NCI-H1105 (cell line): Measurements from ENCODE around the gene GPRC5B.

Source experiments
- DNase-seq: peaks from one replicate; lab custom pipeline; 2025; lab: John Stamatoyannopoulos, UW

Gene GPRC5B

DNA sequence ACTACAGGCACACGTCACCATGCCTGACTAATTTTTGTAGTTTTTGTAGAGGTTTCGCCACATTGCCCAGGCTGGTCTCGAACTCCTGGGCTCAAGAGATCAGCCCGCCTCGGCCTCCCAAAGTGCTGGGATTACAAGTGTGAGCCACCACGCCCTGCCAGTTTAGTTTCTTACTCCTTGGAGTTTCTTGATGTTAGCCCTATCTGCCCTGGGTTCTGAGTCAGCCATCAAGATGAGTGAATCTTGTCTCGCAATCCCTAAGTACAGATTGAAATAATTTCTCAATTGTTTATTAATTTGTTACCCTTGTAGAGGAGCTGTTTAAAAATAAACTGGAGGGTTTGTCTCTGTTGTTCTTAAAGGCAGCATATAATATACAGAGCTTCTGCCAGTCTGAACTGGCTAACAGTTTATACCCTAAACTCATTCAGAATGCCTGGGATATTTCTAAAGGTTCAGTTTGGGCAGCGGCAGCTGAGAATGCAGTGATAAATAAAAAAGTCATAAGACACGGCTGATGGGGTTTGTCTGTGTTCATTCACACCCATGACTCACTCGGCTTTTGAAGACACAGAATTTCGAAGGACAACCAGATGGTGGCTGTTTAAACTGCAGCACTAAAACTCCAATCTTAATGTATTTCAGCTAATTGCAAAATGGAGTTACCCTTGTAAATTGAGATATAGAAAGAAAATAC lies 39.6 kb downstream of the GPRC5B start:
- DNase-seq: no peak

DNA sequence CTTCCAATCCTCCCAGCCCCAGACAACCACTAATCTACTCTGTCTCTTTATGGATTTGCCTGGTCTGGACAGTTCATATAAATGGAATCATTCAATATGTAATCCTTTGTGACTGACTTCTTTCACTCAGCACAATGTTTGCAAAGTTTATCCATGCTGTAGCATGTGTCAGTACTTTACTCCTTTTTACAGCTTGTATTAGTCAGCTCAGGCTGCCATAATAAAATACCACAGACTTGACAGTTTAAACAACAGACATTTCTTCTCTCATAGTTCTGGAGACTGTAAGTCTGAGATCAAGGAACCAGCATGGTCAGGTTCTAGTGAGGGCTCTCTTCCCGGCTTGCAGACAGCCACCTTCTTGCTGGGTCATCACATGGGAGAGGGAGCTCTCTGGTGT lies 41.3 kb downstream of the GPRC5B start:
- no peak for DNase-seq

DNA sequence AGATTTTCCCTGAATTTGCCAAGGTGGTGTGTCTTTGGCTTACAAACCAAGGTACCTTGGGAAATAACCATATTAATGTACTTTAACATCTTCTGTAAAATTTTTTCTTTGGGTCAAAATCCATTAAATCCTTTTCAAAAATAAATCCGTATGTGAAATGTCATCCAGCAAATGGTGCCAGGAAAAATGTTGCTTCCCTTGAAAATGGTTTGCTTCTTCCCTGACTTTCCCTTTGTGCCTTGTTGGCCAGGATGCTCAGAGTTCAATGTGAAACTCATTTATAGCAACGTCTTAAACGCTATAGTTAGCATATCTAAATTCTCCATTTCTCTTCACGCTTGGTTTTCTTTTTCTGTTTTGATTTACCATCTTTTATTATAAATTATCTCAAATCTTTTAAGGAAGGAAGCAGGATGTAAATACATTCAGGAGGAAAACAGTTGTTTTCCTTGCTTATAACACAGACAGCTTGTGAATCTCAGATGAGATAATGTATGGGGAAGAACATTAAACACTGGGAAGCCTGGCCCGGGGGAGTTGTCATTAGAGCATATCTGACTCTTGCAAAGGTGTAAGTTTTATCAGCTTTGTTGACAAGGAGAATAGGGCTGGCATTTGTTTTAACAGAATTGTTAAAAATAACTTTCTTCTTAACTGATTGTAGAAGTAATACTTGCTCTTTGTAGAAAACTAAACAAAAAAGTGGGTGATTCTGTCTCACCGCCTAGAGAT lies 42.1 kb downstream of the GPRC5B start:
- no peak for DNase-seq

DNA sequence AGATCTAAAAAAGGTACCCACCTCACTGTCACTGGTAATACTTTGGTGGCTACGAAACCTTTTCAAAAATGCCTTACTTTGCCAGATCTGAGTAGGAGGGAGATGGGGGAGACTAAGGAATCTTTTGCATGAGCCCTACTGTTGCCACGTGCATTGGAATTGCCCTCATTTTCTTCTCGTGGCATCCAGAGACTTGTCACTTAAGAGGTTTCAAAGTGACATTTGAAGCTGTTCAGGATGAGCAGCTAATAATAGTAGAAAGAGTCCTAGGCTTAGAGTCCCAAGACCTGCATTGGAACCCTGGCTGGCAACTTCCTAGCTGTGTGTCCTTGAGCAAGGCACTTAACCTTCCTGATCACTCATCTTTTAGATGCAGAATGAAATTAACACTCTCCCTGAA lies 43.5 kb downstream of the GPRC5B start:
- no peak for DNase-seq

DNA sequence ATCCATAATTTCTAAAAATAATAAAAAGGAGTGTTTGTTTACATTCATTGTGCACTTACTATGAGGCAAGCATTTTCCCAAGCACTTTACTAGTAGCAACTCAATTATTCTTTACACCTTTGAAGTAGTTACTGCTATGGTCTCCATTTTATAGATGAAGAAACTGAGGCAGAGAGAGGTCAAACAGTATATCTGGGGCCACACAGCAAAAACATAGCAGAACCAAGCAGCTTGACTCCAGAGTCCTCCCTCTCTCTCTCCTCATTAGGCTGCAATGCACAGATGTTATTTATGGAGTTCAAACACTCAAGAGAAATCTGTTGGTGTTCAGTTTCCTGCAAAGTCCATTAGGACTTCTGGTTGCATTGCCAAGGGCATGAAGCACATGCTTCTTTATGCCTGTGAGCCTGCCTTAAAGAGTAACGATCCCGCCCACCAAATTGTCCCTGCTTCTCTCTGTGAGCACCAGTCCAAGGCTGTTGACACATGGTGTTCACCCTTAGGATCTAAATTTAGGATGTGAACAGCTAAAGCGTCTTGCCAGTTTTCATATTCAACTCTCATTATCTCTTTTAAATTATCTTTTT lies 44.0 kb downstream of the GPRC5B start:
- DNase-seq: peak; percentile 1

DNA sequence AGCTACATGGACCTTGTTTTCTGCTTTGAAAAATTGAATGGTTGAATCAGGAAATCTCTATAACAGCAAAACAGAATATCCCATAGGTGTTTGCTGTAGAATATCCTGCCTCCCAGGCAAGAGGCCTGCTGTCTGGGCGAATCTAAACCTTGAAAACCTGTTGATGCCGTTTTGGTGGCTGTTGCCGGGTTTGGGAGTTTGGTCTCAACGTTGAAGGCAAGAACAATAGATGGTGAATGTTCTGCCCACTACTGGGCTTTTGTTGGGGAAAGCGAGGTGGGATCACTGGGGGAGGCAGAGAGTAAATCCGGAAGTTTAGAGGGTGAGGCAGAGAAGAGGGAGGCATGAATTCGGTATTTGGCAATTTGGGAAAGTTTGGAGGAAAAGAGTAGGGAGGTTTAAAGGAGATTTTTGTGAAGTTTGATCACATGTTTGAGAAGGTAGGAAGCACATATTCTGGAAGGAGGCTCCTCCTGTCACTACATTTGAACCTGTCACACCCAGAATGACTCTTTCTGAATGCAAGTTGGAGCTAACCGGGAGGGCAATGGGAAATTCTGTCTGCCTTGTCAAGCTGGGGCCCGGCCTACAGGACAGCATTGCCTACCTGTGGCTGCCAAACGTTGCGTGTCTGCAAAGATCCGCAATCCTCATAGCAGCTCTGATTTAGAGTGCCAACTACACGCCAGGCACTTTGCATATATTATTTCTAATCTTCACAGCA lies 46.5 kb downstream of the GPRC5B start:
- no peak for DNase-seq

DNA sequence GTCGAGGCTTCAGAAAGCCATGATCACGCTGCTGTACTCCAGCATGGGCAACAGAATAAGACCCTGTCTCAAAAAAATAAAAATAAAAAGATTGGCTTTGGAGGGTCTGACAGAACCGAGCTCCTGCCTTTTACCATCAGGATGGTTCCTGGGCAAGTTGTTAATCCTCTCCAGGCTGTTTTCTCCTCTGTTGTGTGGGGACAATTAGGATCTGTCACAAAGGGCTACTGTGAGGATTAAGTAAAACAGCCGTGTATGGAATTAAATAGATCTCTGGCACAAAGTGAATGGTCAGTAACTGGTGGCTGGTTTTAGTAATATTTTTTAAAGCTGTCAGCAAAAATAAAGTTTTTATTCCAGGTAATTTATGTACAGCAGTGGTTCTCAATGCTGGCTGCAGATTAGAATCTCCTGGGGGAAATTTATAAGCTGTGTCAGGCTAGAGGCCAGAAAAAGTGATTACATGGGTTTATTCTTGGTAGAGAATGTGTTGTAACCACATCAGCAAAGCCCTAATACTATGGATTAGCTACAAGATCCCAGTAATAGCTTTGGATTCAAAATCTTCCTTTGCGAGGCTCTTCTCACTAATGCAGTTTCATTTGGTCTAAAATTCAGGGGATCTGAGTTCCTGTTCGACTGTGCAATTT lies 47.2 kb downstream of the GPRC5B start:
- DNase-seq: no peak

DNA sequence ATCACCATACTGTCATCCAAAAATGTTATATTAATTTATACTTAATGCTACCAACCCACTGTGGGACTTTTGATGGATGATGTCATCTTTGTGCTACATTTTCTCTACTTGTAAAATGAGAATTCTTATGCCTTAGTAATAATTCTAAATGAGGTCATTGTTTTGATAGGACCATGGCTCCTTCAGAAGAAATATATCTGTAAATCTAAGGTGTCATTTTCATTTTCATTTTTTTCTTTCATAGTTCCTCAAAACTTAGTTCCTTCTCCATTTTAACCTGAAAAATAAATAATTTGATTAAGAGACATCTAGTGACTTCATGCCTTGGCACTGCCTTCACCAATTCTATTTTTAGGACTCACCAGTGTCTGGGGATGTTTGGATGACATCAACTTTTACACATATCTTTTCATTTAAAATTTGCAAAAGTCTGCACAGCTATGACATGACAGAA lies 48.7 kb downstream of the GPRC5B start:
- no peak for DNase-seq

DNA sequence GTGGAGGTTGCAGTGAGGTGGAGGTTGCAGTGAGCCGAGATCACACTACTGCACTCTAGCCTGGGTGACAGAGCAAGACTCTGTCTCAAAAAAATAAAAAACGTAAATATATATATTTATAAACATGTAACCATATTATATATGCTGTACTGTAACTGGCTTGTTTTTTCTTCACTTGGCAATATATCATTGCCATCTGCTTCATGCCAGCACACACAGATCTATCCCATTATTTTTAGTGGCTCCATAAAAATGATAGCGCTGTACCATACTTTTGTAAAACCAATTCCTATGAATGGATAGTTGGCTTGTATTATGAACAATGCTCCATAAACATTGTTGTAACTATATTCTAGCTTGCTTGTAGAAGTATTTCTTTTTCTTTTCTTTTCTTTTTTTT lies 49.5 kb downstream of the GPRC5B start:
- no peak for DNase-seq

DNA sequence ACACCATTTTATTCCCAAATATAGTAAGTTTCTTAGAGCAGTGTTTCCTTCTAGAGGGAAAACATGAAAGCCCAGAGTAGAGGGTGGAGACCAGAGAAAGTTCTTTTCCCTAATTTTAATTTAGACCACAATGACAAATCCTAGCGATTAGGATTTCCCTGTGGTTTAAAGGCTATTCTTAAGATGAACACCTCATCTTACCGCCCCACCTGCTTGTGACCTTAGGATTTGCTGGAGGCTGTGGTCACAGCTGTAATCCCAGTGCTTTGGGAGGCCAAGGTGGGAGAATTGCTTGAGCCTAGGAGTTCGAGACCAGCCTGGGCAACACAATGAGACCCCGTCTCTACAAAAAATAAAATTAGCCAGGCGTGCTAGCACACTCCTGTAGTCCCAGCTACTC lies 51.1 kb downstream of the GPRC5B start:
- DNase-seq: no peak

DNA sequence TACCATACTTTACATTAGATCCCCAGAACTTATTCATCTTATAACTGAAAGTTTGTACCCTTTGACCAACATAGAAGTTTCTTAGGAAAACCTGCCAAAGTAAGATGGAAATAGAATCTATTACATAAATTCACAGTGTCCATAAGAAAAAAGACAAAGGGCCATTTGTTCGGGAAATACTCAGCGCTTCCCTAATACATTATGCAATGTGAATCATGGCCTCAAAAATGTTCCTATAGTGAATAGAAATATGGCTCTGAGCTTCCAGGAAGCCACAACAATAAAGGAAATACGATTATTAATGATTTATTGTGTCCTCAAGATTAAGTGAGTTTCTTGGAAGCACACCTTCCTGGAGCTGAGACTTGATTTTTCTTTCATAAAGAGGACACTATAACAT lies 51.5 kb downstream of the GPRC5B start:
- DNase-seq: no peak

DNA sequence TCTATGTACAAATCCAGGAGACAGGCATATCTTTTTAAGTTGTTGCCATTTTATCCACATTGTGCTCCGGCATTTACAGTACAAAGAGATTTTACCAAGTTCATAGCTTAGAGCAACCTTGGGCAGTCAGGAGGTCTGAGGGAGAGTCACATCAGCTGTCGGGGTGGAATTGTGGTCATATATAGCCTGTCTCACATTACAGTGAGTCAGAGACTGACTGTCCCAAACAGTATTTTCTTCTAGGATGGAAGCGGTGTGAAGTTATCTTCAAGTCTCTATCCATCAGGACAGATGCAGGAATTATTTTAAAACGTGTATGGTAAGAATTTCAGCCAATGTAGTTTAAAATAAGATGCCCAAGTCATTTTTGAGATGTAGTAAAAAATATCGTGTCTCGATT lies 53.0 kb downstream of the GPRC5B start:
- no peak for DNase-seq

DNA sequence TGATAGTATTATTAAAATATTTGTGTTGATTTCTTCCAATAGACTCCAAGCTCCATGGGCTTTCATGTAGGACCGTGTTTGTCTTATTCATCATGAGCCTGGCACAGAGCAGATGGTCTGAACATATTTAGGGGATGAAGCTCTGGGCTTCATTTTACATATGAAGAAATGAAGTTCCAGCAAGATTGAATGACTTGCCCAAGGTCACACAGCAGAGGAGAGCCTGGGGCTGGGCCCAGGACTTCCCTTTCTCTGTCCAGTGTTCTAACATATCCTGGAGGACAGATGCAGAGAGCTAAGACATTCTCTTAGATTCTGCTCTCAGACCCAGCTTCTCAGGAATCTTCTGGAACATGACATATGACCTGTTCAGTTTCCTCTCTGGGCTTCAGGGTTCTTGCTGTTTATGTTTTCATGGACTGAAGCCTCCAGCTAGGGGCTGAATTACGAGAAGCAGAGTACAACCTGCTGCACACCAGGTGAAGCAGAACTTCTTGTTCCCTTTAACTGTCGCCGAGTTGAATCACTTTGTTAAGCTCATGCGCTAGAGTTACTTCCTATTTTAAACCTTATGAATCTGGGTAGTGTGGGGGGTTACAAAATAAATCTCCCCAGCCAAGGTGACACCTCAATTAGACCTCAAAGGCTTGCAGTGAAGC lies 53.6 kb downstream of the GPRC5B start:
- no peak for DNase-seq

DNA sequence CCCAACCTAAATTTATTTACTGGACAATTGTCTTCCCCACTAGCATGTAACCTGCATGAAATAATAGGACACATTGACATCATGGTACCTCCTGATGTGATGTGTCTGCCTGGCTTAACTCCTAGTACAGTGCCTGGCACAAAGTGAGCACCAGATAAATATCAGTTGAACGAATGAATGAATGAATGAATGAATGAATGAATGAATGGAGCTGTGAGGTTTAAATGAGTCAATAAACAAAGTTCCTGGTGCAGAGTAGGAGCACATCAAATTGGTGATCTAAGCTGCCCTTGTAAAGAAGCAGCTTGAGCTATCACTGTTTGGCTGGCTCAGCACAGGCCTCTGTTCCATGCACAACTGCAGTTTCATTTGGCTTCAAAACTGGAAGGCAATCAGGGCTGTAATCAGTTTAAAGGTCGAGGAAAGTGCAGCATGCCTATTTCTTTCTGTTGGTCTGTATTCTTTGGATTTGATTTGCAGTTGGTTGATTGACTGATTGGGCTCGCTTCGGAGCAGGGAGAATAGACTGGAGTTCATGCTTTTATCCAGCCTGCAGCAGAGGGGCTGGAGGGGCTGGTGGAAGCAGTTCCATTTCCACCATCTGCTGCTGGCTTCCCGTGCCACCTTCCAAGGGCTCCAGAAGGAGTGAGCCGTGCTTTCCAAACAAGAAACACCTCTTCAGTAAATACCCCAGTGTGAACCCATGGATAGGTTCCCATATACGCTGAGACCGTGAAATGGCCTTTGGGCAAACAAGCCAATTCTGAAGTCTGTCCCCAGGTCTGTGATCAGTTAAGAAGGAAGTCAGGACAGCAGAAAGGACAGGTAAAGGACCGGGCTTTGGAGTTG lies 54.6 kb downstream of the GPRC5B start:
- no peak for DNase-seq

DNA sequence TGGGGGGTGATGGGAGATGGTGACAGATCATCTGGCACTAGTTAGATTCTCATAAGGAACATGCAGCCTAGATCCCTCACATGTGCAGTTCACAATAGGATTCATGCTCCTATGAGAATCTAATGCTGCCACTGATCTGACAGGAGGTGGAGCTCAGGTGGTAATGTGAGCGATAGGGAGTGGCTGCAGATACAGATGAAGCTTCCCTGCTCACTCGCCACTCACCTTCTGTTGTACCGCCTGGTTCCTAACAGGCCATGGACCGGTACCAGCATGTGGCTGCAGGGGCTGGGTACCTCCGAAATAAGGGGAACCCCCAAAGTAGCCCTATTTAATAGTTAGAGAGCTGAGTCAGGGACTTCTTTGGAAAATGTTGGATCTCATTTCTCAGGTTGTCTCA lies 60.4 kb downstream of the GPRC5B start:
- DNase-seq: no peak

DNA sequence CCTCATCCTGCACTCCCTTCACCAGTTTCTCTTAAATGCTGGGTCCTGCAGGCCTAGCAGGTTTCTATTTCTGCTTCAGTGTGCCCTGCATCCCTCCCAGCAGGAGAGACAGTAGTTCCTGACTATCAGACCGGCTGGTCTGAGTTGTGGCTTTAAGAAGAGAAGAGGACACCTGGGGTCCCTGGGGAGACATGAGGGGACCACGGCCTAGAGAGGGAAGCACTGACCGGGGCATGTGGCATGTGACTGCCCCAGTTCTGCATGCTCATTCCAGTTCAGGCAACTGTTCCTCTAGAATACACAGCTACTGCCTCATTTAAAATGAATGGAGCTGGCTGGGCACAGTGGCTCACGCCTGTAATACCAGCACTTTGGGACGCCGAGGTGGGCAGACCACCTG lies 61.3 kb downstream of the GPRC5B start:
- DNase-seq: no peak

DNA sequence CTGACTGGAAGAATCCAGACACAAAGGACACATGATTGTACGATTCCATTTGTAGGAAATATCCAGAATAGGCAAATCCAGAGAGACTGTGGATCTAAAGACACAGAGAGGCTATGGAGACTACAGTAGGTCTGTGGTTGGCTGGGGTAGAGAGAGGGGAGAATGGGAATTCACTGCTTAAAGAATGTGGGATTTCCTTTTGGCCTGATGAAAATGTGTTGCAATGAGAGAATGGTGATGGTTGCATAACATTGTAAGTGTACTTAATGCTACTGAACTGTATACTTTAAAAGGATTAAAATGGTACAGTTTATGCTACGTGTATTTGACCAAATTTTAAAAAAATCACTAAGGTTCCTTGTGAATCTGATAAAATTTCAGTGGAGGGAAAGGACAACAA lies 62.1 kb downstream of the GPRC5B start:
- DNase-seq: no peak

DNA sequence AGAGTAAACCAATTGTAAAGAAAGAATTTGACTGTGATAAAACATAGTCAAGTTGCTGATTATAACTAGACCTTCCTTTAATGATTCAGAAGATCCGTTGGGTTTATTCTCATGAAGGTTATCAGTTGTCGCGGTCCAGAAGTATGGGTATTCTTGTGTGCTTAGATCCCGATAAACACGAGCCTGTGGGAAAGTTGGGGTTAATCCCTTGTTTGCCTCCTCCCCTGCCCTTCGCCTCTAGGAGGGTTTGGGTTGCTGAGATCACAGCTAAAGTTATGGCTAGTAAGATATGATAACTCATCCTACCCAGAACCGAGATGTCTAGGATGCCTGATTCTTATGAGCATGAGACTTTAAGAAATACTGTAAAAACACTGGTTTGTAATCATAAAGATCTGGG lies 66.8 kb downstream of the GPRC5B start:
- no peak for DNase-seq

DNA sequence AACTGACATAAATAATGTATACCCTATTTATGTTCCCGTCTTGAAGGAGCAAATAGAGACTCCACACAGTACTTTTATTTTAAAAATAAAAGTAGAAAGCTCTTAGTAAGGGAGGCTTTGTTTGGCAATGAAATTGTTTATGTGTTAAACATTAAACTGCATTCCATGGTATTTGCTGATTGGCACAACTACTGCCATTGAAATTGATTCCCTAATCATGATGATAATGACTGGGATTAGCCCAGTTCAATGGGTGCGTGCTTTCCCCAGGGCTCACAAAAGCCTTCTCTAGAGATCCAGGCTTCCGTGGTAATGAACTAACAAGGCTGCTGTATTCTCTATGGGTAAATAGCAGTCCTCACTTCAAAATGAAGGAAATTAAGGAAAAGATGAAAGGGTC lies 67.5 kb downstream of the GPRC5B start:
- no peak for DNase-seq

DNA sequence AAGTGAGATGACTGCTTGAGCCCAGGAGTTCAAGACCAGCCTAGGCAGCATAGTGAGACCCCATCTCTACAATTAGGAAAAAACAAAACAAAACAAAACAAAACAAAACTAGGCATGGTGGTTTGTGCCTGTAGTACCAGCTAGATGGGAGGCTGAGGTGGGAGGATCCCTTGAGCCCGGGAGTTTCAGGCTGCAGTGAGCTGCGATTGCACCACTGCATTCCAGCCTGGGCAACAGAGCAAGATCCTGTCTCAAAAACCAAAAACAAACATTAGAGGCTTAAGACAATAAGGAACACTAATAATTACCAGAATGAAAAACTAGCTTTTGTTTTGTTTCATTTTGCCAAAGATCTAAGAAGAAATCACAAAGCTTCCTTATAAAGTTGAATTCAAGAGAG lies 69.2 kb downstream of the GPRC5B start:
- no peak for DNase-seq

DNA sequence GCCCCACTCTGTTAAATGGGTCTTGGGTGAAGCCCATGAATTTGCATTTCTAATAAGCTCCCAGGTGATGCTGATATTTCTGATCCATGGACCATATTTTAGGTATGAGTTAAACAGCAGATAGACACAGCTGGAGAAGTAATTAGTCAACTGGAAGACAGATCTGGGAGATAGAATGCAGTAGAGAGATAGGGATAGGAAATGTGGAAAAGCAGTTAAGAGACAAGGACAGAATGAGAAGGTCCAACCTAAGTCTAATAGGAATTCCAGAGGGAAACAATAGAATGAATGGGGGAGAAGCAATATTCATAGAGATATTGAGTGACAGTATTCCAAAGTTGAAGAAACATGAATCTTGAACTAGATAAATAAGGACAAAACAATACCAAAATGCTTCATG lies 71.7 kb downstream of the GPRC5B start:
- DNase-seq: no peak
